GM18870 (cell line): Measurements from ENCODE around the gene GSE1.

Experiments
- ATAC-seq: cut with Tn5 transposase; IDR thresholded peaks from one replicate; pipeline ENCODE4 v1.9.1; 2021; ENCODE audit warnings: moderate library complexity; ENCODE audit not compliant: unreplicated experiment

The GSE1 gene

DNA sequence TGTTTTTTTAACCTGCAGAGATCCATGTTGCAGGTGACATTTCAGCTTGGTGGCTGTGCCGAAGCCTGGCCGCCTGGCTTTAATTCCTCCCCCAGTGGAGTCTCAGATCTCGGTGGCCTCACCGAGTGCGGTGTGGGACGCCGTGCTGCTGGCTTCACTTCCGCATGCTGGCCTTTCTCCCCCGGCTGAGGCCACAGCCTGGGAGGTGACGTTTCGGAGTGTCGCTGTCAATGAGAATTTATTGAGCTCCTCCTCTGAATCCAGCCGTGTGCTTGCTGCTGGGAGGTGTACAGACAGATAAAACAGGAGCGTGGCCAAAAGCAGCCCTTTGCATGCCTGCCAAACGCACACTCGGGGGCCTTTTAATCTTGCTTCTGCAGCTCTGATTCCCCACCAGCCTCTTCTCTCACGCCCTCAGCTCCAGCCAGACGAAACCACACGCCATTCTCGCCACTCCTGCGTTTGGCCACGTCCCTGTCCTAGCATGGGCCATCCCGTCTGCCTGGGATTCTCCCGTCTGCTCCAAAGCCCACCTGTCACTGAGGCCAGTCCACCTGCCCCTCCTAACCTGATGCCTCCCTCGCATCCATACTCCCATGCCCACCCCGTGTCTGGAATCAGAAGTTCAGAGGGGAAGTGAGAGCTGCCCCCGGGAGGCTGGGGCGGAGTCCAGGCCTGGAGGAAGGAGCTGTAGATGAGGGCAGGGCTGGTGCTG, 3.6 kb downstream of the GSE1 start:
- ATAC-seq = no peak

DNA sequence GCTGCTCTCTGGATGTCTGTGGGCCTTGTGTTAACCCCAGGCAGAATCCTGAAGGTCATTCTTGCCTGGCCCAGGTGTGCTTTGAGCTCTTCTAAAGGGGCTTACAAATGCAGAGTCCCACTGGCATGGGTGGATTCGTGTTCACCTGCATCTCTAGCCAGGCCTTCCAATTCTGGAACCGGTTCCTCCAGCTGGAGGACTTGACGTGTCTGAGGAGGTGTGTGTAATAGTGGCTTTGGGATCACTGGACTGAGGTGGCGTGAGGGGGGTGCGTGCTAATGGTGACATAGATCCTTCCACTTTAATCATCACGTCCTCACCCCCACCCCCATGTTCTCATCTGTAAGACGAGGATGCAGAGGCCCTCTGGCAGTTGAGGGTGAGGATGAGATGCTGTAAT, 4.8 kb downstream of the GSE1 start:
- no peak for ATAC-seq

DNA sequence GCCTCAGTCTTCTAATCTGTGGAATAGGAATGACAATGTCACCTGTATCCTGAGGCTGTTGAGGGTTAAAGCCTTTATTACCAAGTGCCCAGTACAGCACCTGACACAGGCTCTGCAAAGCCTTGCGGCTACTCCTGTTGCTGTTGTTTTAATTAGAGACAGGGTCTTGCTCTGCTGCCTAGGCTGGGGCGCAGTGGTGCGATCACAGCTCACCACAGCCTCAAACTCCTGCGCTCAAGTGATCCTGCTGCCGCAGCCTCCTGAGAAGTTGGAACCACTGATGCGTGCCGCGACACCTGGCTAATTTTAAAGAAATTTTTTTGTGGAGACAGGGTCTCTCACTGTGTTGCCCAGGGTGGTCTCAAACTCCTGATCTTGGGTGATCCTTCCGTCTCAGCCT, 5.4 kb downstream of the GSE1 start:
- no peak for ATAC-seq

DNA sequence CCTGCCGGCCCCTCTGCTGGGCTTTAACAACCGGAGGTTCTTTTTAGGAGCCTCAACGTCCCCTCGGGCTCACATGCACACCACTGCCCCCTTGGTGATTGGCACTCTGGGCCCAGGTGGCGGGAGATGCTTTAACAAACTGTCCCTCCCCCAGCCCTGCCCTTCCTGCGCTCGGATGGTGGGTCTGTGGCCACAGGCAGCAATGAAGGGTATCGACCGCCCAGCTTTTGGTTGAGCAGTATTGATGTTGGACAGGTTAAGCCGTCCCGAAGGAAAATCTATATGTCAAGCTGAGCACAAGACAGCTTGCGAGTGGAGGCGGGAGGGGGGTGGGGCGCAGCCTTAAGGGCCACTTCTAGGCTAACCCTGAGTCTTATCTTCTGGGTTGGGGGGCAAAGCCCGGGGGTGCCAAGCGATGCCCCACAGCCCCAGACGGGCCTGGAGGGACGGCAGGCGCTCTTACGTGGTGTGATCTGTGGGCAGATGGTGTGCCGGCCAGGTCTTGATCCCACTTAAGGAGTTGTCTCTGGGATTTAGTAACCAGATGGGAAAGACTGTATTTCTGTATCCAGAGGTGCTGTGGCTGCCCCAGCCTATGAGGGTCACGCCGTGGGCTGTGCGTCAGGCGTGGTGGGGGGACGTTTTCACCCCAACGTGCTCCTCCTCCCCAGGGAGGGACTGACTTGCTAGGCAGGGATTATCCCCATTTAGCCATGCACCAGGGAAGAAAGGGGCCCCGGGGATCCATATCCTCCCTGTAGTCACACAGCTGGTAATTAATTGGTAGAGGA, 6.2 kb downstream of the GSE1 start:
- no peak for ATAC-seq

DNA sequence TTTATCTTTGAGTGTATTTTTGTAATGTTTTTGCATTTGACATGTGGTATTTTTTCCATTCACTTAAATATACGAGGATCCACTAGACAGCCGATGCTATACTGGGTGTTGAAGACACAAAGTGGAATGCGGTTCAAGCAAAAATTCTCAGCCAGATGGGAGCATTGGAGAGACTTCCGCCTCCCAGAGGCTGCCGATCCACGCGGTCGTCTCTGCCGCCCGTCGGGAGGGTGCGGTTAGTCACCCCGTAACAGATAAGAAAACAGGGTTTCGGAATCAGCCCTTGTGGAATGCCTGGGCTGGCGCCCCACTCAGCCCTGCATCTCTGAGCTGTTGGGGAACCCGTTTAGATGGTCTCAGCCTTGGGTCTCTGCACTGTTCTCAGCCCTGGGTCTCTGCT, 7.3 kb downstream of the GSE1 start:
- no peak for ATAC-seq

DNA sequence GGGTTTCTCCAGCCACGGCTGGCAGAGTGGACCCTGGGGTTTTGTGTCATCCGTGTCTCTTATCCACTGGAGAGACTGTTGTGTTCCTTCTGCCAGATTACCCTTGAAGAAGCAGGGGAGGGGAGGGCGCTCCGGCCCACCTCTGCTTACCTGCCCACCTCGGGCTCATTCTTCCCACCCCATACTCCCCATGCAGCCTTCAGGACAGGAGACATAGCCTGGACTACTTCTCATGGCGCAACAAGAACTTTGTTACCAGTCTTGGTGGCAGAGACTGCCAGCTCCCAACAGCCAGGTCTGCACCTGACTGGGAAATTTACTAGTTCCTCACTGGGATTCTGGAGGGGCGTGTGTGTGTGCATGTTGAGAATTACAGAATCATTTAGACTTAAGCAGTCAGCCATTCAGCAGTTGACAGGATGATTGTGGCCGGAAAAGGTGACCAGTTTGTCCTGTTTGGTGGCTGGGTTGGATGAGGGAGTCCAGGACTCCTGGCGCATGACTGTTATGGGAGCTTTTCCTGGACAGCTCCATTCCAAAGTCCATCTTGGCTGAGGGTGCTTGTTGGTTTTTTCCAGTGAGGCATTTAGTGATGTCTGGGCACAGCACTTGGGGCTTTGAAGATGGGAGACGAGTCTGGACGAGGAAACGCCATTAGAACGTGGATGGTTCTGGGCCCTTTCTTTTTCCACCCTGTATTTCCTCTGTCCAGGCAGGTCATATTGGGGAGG, 8.7 kb downstream of the GSE1 start:
- no peak for ATAC-seq

DNA sequence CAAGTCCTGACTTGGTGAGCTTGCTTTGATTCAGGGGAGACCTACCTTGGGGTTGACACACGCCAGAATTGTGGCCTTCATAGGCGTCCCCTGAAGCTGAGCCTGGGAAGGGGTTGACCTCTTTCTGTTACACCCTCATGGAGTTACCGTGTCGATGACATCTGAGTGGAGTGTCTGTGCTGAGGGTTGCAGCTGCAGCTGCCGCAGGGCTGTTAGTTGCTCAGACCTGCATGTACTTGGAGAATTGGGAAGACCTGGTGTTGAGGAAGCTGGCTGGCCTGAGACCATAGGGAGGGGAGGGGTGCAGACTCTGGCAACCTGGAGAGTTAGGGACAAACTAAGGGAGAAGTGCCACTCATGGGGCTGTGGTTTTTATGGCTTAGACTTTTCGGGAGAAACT, 9.6 kb downstream of the GSE1 start:
- no peak for ATAC-seq

DNA sequence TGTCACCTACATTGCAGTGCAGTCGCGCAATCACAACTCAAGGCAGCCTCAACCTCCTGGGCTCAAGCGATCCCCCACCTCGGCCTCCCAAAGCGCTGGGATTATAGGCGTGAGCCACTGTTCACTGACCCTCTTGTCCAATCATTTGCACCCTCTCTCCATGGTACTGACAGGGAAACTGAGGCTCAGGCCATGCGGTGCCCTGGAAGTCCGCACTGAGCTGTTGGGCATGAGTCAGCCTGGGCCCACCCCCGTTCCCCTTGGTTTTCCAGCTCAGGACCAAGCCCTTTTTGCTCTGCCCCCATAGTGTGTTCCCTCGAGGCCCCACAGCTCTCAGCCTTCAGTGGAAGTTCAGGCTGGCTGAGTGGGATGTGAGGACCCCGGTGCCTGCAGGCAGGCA, 10.1 kb downstream of the GSE1 start:
- no peak for ATAC-seq

DNA sequence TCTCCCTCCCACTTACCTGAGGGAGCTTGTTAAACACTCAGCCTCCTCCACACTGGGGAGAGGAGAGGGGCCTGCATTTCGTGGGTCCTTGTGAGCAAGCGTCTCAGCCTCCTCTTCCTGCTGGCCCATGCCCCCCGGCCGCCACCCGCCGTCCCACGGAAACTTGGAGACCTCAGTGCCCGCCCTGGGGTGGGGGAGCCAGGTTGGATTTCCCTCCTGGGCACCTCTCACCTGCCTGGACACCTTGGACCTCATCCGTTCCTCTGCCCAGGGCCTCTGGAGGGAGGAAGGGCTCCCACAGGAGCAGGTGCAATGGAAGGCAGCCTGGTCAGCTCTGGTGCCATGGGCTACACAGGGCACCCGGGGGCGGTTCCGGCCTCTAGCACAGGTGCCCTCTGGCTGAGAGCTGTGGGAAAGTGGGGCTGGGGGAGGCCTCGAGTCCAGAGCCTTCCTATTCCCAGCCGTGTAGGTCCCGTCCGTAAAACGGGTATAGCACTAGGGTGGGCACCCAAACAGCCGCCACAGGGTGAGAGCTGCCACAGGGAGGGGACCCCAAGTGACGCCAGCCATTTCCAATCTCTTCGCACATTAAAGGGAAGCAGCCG, 11.0 kb downstream of the GSE1 start:
- ATAC-seq = no peak

DNA sequence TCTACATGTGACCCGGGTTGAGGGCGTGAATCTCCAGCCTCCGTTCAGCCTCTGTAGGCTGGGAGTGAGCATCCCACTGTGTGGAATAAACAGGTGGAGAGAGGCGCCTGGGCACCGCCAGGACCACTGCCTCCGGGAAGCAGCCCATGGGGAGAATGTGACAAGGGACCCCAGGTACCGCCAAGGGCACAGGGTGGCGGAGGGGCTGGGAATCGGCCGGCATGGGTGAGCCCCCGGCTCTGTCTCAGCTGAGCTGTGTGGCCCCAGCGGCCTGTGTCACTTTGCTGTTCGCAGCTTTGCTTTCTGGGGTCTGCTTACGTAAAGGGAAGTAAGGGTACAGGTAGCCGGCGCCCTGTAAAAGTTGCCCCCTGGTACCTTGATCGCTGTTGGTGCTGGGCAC, 11.5 kb downstream of the GSE1 start:
- ATAC-seq = no peak

DNA sequence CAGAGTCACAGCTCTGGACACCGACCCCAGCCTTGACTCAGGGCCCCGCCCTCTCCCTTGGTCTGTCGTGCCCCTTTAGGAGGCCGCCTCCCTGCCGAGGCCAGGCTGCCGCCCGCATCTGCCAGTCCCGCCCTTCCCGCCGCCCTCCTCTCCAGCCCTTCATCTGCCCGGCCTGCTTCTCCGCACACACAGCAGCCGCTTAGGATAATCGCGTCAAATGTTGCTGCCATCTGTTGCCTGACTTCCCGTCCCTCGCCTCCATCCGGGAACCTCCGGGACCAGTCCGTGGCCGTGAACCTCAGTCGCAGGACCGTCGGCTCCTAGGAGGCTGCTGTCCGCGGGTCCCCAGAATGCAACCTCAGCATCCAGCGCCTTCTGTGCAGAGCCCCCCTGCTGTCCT, 11.9 kb downstream of the GSE1 start:
- ATAC-seq = no peak

DNA sequence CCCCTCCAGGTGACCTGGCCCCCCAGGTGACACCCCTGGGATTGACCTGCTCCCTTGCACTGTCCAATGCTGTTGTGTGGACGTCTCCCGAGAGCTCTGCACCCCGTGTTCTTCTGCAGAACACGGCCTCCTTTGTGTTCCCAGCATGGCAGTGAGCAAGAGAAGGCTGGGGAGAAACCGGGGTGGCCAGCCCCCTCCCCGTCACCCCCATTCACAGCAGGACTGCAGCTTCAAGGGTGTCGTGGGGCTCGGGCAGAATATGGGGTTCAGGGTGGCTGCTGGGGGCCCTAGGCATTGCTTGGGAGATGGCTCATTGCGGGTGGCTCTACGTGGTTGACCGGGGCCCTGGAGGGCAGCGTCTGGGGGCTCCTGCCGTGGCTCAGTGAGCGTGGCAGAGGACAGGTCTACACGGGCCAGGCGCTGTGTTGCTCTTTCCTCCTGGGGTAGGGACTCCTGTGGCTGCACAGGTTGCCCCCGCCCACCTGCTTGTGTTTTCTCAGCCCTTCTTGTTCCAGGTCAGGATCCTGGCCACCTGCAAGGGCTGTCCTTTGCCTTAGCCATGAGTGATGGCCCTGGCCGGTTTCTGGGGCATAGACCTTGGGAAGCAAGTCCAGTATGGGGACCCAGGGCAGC, 12.5 kb downstream of the GSE1 start:
- no peak for ATAC-seq

DNA sequence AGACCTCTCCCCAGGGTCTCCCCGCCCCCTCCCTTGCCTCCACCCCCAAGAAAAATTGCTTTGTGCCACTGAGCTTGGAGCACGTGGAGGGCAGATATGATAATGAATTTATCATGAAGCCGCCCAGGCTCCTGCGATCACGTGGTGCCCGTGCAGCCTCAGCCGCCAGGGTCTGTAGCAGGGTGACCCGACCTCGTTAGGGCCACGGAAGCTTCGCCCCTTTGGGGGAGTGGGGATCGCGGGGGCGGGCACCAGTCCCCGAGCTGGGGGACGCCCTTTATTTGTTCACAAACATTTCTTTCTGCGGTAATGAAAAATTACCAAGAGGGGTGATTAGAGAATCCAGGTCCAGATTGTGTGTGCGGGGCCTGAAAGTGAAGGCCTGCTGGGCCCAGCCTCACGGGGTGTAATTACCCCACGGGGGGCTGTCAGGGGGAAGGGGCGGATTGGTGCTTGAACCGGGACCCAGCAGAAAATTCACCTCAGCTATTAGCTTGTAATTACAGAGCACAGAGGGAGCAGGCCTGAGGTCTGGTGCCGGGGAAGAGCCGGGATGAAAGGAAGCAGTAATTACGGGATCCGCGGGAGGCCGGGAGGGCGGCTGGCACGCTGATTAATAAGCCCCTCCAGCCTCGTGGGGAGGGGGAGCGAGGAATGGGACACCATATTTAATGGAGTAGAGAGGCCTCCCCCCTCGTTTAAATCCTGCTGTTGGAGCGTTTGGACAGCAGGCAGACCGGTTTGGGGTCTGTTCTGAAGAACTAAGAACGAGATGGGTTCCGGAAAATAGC, 13.3 kb downstream of the GSE1 start:
- no peak for ATAC-seq

DNA sequence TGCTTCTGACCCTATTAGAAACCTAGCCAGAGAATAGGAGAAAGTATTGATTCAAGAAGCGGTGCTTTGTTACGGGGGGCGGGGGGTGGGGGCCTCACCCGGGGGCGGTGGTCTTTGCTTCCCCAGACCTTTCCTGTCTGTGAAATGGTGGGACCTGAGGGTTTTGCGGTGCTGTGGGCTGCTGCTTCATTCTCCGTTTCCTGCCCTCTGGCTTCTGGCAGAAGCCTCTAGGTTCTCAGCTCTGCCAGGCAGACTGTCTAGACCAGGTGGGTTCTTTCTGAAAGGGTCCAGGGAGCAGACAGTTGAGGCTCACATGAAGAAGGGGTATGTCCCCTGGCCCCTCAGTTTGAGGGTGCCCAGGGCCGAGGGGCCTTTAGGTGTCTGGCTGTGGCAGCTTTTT, 14.0 kb downstream of the GSE1 start:
- no peak for ATAC-seq

DNA sequence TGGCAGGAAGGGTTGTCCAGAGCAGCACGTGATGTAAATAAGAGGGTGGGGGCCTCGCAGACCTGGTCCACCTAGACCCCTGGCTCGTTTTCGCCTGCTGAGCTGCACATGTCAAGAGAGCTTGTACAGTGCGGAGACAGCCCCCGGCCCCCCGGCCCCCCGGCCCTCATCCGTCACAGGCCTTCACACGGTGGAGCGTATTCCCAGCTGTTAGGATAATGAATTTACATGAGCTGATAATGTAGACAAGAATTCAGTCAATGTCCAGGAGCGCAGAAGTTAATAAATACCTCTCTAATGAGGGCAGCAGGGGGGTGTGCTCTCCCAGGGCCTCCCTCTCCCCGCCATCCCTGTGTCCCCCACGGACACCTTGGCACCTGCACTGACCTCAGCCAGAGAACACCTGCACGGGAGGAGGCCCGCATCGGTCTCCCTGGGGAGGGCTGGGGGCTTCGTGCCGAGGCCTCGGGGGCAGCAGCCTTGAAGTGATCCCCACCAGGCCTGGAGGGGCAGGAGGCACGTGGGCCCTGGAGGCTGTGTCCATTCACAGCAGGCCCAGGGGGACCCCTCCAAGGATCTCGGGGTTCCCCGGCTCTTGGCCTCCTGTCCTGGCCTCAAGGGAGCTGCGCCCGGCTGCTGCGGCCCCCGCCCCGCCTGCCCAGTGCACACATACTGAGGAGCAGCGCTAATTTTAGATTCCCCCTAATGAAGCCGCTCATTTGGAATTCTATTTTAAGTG, 14.6 kb downstream of the GSE1 start:
- no peak for ATAC-seq

DNA sequence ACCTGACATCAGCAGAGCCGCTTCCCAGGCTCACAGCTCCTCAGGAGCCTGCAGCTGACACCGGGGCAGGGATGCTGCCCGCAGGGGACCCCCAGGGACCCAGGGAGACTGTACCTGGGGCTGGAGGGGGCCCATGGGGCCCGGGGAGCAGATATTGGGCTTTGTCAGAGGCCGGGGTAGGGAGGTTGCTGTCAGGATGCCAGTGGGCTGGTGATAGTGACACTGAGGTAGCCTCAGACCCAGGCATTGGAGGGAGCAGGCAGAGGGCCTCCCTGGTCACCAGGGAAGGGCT, 15.1 kb downstream of the GSE1 start:
- ATAC-seq = no peak

DNA sequence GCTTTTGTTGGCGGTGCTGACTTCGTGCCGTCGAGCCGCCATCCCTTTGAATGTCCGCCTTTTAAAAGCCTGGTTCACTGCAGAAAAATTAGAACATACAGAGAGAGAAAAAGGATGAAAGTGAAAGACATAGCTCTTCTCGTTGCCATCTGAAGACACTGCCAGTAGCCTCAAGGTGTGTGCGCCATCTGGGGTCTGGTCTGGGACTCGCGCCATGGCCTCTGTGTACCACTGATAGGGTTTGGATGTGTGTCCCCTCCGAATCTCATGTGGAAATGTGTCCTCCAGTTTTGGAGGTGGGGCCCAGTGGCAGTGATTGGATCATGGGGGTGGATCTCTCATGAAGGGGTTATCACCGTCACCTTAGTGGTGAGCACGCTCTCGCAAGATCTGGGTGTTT, 15.5 kb downstream of the GSE1 start:
- ATAC-seq = no peak

DNA sequence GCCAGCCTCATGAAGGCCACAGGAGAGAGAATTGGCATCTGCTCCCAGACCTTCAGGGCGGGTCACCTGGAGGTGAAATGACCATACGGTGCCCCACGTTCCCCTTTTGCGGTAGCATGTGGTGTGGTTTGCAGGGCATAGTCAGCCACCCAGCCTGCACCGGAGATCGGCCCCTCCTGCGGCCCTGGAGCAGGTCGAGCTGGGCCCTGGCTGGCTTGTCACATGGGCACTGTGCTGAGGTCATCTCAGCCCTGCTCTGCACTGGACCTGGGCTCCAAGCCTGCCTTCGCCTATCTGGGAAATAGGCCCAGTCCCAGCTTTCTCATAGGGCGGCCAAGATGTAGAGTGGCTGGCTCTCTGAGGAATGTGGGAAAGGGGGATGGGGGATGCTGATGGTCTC, 16.2 kb downstream of the GSE1 start:
- ATAC-seq = no peak

DNA sequence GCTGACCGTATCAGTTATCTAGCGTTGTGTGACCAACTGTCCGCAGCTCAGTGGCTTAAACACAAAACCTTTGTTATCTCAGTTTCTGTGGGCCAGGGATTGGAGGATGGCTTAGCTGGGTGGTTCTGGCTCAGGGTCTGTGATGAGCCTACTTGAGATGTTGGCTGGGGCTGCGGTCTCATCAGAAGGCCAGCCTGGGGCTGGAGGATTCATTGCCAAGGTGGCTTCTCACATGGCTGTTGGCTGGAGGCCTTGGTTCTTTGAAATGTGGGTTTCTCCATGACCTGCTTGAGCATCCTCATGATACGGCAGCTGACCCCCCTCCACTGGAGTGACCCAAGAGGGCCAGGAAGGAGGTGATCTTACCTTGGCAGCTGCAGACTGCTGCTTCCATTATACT, 16.7 kb downstream of the GSE1 start:
- ATAC-seq = no peak

DNA sequence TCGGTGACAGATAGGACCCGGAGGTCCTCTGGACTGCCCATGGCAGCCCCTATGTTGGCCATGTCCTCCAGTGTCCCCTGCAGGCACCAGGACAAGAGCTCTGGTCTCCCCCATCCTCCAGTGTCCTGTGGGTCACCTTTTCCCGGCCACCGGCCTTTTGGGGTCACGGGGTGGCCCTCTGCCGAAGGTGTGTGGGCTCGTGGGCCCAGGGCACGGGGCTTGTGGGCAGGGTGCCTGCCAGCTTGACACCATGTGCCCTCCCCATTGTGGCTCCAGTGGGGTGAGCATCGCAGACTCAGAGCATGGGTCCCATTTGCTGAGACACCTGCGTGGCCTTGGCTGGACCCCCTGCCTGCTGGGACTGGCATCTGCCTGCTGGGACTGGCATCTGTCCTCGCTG, 18.1 kb downstream of the GSE1 start:
- no peak for ATAC-seq
